ENCODE results near the gene ZNF821.

The ZNF821 gene

GRCh38 chr16:71903608-71904007, 19.6 kb upstream of the ZNF821 start:
- DNase-seq (ENCODE audit: extremely low read depth, low read depth) = no peak
- no peak for TF ChIP-seq CTCF (IDR thresholded peaks at IDR 0.05; ENCODE audit: low read depth, low read length, missing control alignments)

GRCh38 chr16:71902656-71903365, 18.8 kb upstream of the ZNF821 start:
- no peak for DNase-seq (ENCODE audit: extremely low read depth, low read depth)
- no peak for TF ChIP-seq CTCF (IDR thresholded peaks at IDR 0.05; ENCODE audit: low read depth, low read length, missing control alignments)

More at GRCh38 chr16:71903608-71904007, 19.6 kb upstream of the ZNF821 start:
- no peak overlapping the region for H3K4me3 ChIP-seq (replicated peaks; ENCODE audit: low read depth, low read length)

GRCh38 chr16:71899171-71899570, 15.2 kb upstream of the ZNF821 start:
- no peak for TF ChIP-seq CTCF (IDR thresholded peaks at IDR 0.05; ENCODE audit: low read depth, low read length, missing control alignments)
- DNase-seq (ENCODE audit: extremely low read depth, low read depth) = no peak
- no peak overlapping the region for H3K4me3 ChIP-seq (replicated peaks; ENCODE audit: low read depth, low read length)

More at GRCh38 chr16:71902656-71903365, 18.8 kb upstream of the ZNF821 start:
- no peak overlapping the region for H3K4me3 ChIP-seq (replicated peaks; ENCODE audit: low read depth, low read length)

GRCh38 chr16:71896764-71897368, 12.9 kb upstream of the ZNF821 start:
- TF ChIP-seq CTCF (IDR thresholded peaks at IDR 0.05; ENCODE audit: low read depth, low read length, missing control alignments) = no peak
- peak overlapping the region; percentile 98 for H3K4me3 ChIP-seq (replicated peaks; ENCODE audit: low read depth, low read length)

GRCh38 chr16:71895679-71896365, 11.8 kb upstream of the ZNF821 start:
- DNase-seq (ENCODE audit: extremely low read depth, low read depth) = no peak
- H3K4me3 ChIP-seq (replicated peaks; ENCODE audit: low read depth, low read length) = peak overlapping the region; percentile 98
- no peak for TF ChIP-seq CTCF (IDR thresholded peaks at IDR 0.05; ENCODE audit: low read depth, low read length, missing control alignments)

More at GRCh38 chr16:71896764-71897368, 12.9 kb upstream of the ZNF821 start:
- DNase-seq (ENCODE audit: extremely low read depth, low read depth) = no peak

- peak within 1 kb of the TSS; percentile 98 for H3K4me3 ChIP-seq (replicated peaks; ENCODE audit: low read depth, low read length)
- DNase-seq (ENCODE audit: extremely low read depth, low read depth) = peak; percentile 89
- no peak for TF ChIP-seq CTCF (IDR thresholded peaks at IDR 0.05; ENCODE audit: low read depth, low read length, missing control alignments)
Observed at GRCh38 chr16:71894921-71895678, 11.1 kb upstream of the ZNF821 start, which contains the start of gene IST1. TSS of gene IST1 (plus strand) at chr16:71895531. CDS start at chr16:71915641, 20,110 bp downstream.
